Activated CD4-positive, alpha-beta T cell treated with anti-CD3 and anti-CD28 coated beads for 36 hours (primary cell): ENCODE data around the gene KDM3B. TPM values are rescaled to one million over a fixed set of nuclear protein-coding genes. Genes with fewer than 3 reads are reported as not detected.

Experiments used
- ATAC-seq: fragments of 200-7000 bp; cut with Tn5 transposase; one replicate; pipeline ENCODE4 v1.10.0; 2021; ENCODE audit warnings: mild to moderate bottlenecking, moderate library complexity
- CTCF ChIA-PET: fragments of 350-600 bp; sonication (Branson Sonifier 250); formaldehyde crosslinking; loops from one replicate; lab custom pipeline; 2021; ENCODE audit warnings: antibody characterized with exemption; lab: Charles Lee
- POLR2A ChIA-PET: fragments of 350-600 bp; sonication (Branson Sonifier 250); formaldehyde crosslinking; loops from one replicate; lab custom pipeline; 2021; ENCODE audit warnings: antibody characterized with exemption, inconsistent platforms; lab: Charles Lee
- DNase-seq: peaks from one replicate; pipeline ENCODE4 v3.0.0-alpha.2; 2020
- H3K27ac Mint-ChIP-seq: one replicate; pipeline ENCODE4 v1.8.0; 2021; ENCODE audit warnings: mixed read lengths
- H3K27me3 Mint-ChIP-seq: one replicate; pipeline ENCODE4 v1.8.0; 2021; ENCODE audit warnings: mixed read lengths
- H3K36me3 Mint-ChIP-seq: one replicate; pipeline ENCODE4 v1.8.0; 2021; ENCODE audit warnings: low read depth, mixed read lengths
- H3K4me1 Mint-ChIP-seq: one replicate; pipeline ENCODE4 v1.8.0; 2021; ENCODE audit warnings: mixed read lengths
- H3K4me3 Mint-ChIP-seq: one replicate; pipeline ENCODE4 v1.8.0; 2021; ENCODE audit warnings: mild to moderate bottlenecking, moderate library complexity, mixed read lengths
- H3K9me3 Mint-ChIP-seq: one replicate; pipeline ENCODE4 v1.8.0; 2021; ENCODE audit warnings: low read depth, mixed read lengths
- intact Hi-C, 2 experiments: fragments of 100-400 bp; cut with DNase I in 1 of 2; cut with micrococcal nuclease in 1 of 2; formaldehyde crosslinking; loops; one replicate each; pipeline versions ENCODE4 v1.14.2 to v1.15.1; 2022 to 2024; cut with DNase I, micrococcal nuclease
- total RNA-seq, 2 experiments: library from RNA; stranded (reverse); gene quantifications; one replicate each; pipeline ENCODE4 v1.2.3, GENCODE V29; 2021

The KDM3B gene
- total RNA-seq, 2 experiments from 2014 or later: 39.0 to 40.9 TPM

DNA sequence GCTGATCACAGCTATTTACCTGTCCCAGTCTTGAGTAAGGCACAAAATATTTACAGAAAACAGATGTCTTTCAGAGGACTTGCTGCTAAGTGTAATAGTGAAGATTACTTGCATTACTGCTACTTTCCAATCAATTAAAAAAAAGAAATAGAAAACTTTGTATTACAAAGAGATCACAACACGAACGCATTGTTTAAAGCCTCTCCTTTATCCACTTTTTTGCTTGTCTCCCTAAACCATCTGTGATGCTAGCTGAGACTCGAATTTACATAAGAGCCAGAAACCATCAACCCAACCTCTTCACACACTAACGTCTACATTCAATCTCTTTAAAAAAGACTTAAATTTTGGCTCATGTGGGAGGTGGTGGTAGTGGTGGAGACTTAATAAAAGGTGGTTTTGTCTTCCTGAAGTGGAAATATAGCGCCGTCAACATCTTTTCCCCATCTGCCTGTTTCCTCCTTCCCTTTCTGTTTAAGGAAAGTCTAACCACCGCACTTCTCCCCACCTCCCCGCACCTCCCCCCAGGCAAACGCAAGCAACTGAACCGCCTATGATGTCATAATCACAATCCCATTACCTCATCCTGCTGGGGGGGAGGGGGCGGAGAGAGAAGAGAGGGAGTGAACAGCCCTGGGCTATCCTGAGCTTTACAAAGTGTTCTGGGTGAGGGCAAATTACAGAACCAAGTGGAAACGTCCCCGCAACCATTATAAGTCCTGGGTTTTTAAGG lies 15.4 kb upstream of the KDM3B start:
- Mint-ChIP-seq H3K4me1 (peaks cover 40% of the 10 kb centered on the region), H3K36me3 (peaks cover 10% of the 10 kb centered on the region), H3K27ac (peak overlapping the region; percentile 97), H3K9me3 (no peaks in the 10 kb centered on the region), H3K27me3 (no peaks in the 10 kb centered on the region), H3K4me3 (peak overlapping the region; percentile 84)
- ChIA-PET CTCF (interaction anchor here (14.1 kb wide), 1 partner anchor 14 kb away, joined by 308 read pairs; the partner anchor contains the start of gene KDM3B), POLR2A (interaction anchor here (0.6 to 3.6 kb wide), 5 partner anchors 16 to 206 kb away, joined by 3 to 73 read pairs (median 9); partner anchors contain the start of genes BRD8, ETF1, KDM3B and KIF20A)
- peak; percentile 18 for ATAC-seq
- peak; percentile 86 for DNase-seq
- intact Hi-C loops: loop anchor here (1.0 to 10.0 kb wide), 8 partner anchors 125 to 583 kb away; partner anchors contain the start of genes HNRNPA0 (in 2 of the 2), KIF20A (in 2 of the 2), BRD8 (in 1 of the 2) and CDC23 (in 1 of the 2)

DNA sequence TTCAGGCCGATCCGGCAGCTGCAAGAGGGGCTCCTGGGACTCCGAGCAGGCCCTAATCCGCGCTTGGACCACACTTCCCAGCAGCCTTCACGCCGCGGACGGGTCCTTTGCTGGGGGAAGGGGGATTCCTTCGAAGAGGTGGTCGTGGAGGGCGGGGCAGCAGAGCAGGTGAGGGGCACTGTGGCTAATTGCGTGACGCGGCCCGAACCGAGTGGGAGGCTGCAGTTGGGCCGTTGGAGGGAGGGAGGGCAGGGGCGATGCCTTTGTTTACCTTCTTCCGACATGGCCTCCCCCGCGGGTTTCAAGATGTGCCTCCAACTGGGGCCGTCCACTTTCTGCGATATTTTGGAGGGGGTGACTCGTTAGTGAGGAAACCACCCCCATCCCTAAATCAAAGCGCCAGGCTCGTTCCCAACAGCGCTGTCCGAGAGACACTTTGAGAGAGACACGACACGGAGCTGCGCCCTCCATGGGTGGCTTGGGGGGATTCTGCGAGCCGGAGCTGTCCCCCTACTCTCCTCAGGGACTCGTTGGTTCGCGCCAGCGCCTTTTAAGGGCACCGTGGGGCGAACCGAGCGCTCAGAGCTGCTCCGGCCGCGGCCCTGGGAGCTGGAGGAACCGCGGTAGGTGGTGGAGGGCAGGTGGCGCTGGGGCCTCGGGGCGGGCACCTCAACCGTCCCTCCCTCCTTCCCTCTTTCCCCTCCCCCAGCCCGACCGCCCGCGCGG lies 14.6 kb upstream of the KDM3B start, which contains the start of gene FAM53C:
TSS of gene FAM53C (plus strand) at position 582 of the 726 bp plus-strand sequence. CDS start 3,070 bp downstream, outside the sequence.
- peaks cover 38% of the 10 kb centered on the region for H3K4me1 Mint-ChIP-seq

DNA sequence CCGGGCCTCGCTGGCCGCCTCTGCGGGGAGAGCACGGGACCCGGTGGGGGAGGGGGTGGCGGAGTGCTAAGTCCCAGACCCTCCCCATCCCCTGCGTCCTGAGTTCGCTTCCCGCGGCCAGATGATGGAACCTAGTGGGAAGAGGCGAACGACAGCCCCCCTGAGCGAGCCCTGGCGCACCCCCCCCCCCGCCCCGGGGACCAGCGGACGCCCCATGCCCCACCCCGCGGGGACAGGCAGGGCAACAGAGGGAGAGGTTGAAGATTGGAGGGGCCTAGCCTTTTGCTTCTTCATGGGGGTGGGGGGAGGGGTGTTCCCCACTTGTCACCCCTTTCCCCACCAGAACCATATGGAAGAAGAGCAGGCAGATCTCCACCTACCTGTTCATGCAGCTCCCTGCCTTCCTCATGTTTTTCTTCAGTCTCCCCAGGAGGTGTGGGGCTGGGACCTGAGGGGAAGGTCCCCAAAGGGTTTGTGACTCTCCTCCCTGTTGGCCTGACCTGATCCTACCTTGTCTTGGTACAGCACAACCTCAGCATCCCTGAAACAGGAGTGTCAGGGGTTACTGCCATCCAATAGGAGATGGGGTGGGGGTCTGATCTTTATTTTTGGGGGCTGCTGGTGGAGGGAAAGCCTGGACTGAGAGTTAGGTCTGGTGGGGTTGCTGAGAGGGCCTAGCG lies 13.9 kb upstream of the KDM3B start:
- Mint-ChIP-seq H3K4me3 (peak overlapping the region; percentile 84), H3K9me3 (no peaks in the 10 kb centered on the region), H3K27ac (peak overlapping the region; percentile 80), H3K36me3 (peaks cover 12% of the 10 kb centered on the region), H3K4me1 (peaks cover 38% of the 10 kb centered on the region), H3K27me3 (no peaks in the 10 kb centered on the region)
- POLR2A ChIA-PET: interaction anchor here (1.1 to 3.6 kb wide), 7 partner anchors 9 to 205 kb away, joined by 3 to 73 read pairs (median 9); partner anchors contain the start of genes BRD8, EGR1, ETF1 and KDM3B
- peak; percentile 8 for ATAC-seq
- CTCF ChIA-PET: interaction anchor here (0.6 to 14.1 kb wide), 3 partner anchors 11 to 157 kb away, joined by 3 to 308 read pairs (median 3); partner anchors contain the start of gene KDM3B
- intact Hi-C loops: loop anchor here (1.0 to 10.0 kb wide), 8 partner anchors 14 to 584 kb away; partner anchors contain the start of genes CDC23 (in 2 of the 2), KDM3B (in 2 of the 2), ETF1 (in 1 of the 2) and FAM13B (in 1 of the 2)
- DNase-seq: no peak

More for the DNA sequence above, 14.6 kb upstream of the KDM3B start, which contains the start of gene FAM53C:
- no peaks in the 10 kb centered on the region for H3K27me3 Mint-ChIP-seq
- ATAC-seq (peak; percentile 88), DNase-seq (peak; percentile 95)
- H3K4me3 Mint-ChIP-seq: peak within 1 kb of the TSS; percentile 84
- ChIA-PET CTCF (interaction anchor here (0.6 to 14.1 kb wide), 3 partner anchors 10 to 156 kb away, joined by 3 to 308 read pairs (median 3); partner anchors contain the start of gene KDM3B), POLR2A (interaction anchor here (0.6 to 3.6 kb wide), 8 partner anchors 9 to 205 kb away, joined by 3 to 73 read pairs (median 9); partner anchors contain the start of genes BRD8, EGR1, ETF1 and KDM3B)
- peaks cover 10% of the 10 kb centered on the region for H3K36me3 Mint-ChIP-seq
- intact Hi-C loops: loop anchor here (1.0 to 10.0 kb wide), 12 partner anchors 14 to 584 kb away; partner anchors contain the start of genes CDC23 (in 2 of the 2), ETF1 (in 2 of the 2), HNRNPA0 (in 2 of the 2) and KDM3B (in 2 of the 2)
- H3K27ac Mint-ChIP-seq: peak within 1 kb of the TSS; percentile 97
- H3K9me3 Mint-ChIP-seq: no peaks in the 10 kb centered on the region

DNA sequence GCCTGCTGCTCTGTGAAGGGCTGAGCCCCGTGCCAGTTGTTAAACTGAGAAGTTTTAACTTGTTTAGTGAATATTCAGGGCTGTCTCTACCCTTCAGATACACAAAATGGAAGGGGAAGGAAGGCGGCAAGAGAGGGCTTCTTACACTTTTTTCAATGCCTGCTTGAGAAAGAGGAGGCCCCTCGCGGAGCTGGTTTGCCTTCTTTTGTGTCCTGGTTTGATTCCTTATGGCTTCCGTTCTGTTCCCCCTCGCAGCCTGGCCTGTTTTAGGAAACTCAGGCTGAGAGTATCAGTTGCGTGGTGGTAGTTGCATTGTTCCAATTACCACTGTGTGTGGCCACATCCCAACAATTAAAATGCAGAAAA lies 13.4 kb upstream of the KDM3B start:
- no peaks in the 10 kb centered on the region for H3K27me3 Mint-ChIP-seq
- H3K36me3 Mint-ChIP-seq: peaks cover 15% of the 10 kb centered on the region
- ATAC-seq: no peak
- ChIA-PET POLR2A (interaction anchor here (0.6 to 3.6 kb wide), 7 partner anchors 8 to 160 kb away, joined by 3 to 73 read pairs (median 4); partner anchors contain the start of genes CDC25C, KDM3B and KIF20A), CTCF (interaction anchor here (14.1 kb wide), 1 partner anchor 12 kb away, joined by 308 read pairs; the partner anchor contains the start of gene KDM3B)
- H3K9me3 Mint-ChIP-seq: no peaks in the 10 kb centered on the region
- peak overlapping the region; percentile 84 for H3K4me3 Mint-ChIP-seq
- peaks cover 38% of the 10 kb centered on the region for H3K4me1 Mint-ChIP-seq
- intact Hi-C loops: loop anchor here in 1 of 2 experiments (2.0 to 10.0 kb wide), 4 partner anchors 14 to 584 kb away; partner anchors contain the start of genes CDC23, FAM13B, HNRNPA0 and KDM3B
- peak overlapping the region; percentile 80 for H3K27ac Mint-ChIP-seq
- peak; percentile 16 for DNase-seq

DNA sequence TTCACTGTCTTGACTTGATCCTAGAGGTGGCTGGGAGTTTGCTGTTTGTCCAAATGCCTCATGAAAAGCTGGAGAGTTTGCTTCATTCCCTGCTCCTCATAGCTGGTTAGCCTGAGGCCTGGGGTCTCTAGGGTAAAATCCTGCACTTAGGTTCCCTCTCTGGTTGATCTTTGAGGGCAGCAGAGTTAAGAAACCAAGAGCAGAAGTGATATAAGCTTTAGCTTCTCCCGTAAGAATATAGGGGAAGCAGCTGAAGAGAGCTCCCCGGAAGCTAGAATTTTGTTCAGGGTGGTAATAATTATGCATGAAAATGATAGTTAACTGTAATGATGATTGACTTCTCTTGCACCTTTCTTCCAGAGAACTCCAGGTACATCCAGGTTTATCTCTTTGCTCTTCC lies 13.0 kb upstream of the KDM3B start:
- peaks cover 18% of the 10 kb centered on the region for H3K36me3 Mint-ChIP-seq
- intact Hi-C loops: loop anchor here in 1 of 2 experiments (2.0 to 10.0 kb wide), 4 partner anchors 13 to 585 kb away; partner anchors contain the start of genes CDC23, FAM13B, HNRNPA0 and KDM3B
- peak overlapping the region; percentile 80 for H3K27ac Mint-ChIP-seq
- no peak for DNase-seq
- H3K9me3 Mint-ChIP-seq: no peaks in the 10 kb centered on the region
- peaks cover 38% of the 10 kb centered on the region for H3K4me1 Mint-ChIP-seq
- ATAC-seq: no peak
- H3K27me3 Mint-ChIP-seq: no peaks in the 10 kb centered on the region
- peak overlapping the region; percentile 84 for H3K4me3 Mint-ChIP-seq
- ChIA-PET CTCF (interaction anchor here (0.6 to 14.1 kb wide), 3 partner anchors 11 to 262 kb away, joined by 3 to 308 read pairs (median 3); partner anchors contain the start of gene KDM3B), POLR2A (interaction anchor here (0.6 to 3.6 kb wide), 8 partner anchors 8 to 160 kb away, joined by 3 to 73 read pairs (median 4); partner anchors contain the start of genes CDC25C, KDM3B and KIF20A)

GRCh38 chr5:138340008-138340407 lies 12.5 kb upstream of the KDM3B start:
- no peak for DNase-seq
- Mint-ChIP-seq H3K4me1 (peaks cover 34% of the 10 kb centered on the region), H3K4me3 (peak overlapping the region; percentile 84), H3K36me3 (peaks cover 22% of the 10 kb centered on the region), H3K27ac (no peak overlapping the region), H3K27me3 (no peaks in the 10 kb centered on the region), H3K9me3 (no peaks in the 10 kb centered on the region)
- intact Hi-C loops: no loop called here
- no peak for ATAC-seq
- ChIA-PET POLR2A (interaction anchor here (0.6 to 3.6 kb wide), 9 partner anchors 7 to 161 kb away, joined by 3 to 73 read pairs (median 5); partner anchors contain the start of genes CDC25C, KDM3B and KIF20A), CTCF (interaction anchor here (0.6 to 14.1 kb wide), 4 partner anchors 11 to 261 kb away, joined by 3 to 308 read pairs (median 3); partner anchors contain the start of gene KDM3B)

GRCh38 chr5:138344887-138345622 lies 7.4 kb upstream of the KDM3B start:
- Mint-ChIP-seq H3K4me1 (peaks cover 13% of the 10 kb centered on the region), H3K27me3 (no peaks in the 10 kb centered on the region), H3K9me3 (no peaks in the 10 kb centered on the region), H3K4me3 (no peak overlapping the region), H3K27ac (no peak overlapping the region), H3K36me3 (peaks cover 47% of the 10 kb centered on the region)
- ChIA-PET POLR2A (interaction anchor here (0.5 to 1.4 kb wide), 2 partner anchors 14 to 595 kb away, joined by 3 to 6 read pairs; partner anchors contain the start of gene CDC25C), CTCF (no interaction called here)
- intact Hi-C loops: no loop called here
- ATAC-seq (no peak), DNase-seq (no peak)

- ChIA-PET CTCF (interaction anchor here (9.0 kb wide), 1 partner anchor 9 kb away, joined by 308 read pairs; the partner anchor contains the start of genes CDC25C and FAM53C), POLR2A (interaction anchor here (1.4 kb wide), 1 partner anchor 8 kb away, joined by 9 read pairs; the partner anchor contains the start of gene FAM53C)
- ATAC-seq: no peak
- Mint-ChIP-seq H3K36me3 (peaks cover 47% of the 10 kb centered on the region), H3K4me1 (peaks cover 9% of the 10 kb centered on the region), H3K27ac (no peak overlapping the region), H3K4me3 (no peak overlapping the region), H3K27me3 (no peaks in the 10 kb centered on the region), H3K9me3 (peaks cover 6% of the 10 kb centered on the region)
- intact Hi-C loops: no loop called here
- no peak for DNase-seq
These were observed 5.6 kb upstream of the KDM3B start for GRCh38 chr5:138346889-138347288.
